Activated T-cell treated with anti-CD3 and anti-CD28 coated beads, Interleukin-2, amount 50 U/mL, for 1 hour (primary cell): Measurements from ENCODE around the gene CKS1B.

Experiments
- DNase-seq: peaks from one replicate; pipeline ENCODE4 v3.0.0-alpha.2; 2020

Gene CKS1B

DNA sequence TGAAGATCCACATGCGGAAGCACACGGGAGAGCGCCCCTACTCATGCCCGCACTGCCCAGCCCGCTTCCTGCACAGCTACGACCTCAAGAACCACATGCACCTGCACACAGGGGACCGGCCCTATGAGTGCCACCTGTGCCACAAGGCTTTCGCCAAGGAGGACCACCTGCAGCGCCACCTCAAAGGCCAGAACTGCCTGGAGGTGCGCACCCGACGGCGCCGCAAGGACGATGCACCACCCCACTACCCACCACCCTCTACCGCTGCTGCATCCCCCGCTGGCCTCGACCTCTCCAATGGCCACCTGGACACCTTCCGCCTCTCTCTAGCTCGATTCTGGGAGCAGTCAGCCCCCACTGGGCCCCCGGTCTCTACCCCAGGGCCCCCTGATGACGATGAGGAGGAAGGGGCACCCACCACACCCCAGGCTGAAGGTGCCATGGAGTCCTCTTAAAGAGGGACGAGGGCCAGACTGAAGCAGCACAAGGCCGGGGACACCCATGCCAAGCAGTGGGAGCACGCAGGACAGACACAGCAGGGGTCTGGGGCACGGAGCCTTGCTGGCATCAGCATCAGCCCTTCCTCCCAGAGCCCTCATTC lies 41.9 kb downstream of the CKS1B start:
- DNase-seq: no peak

GRCh38 chr1:155017041-155017945 lies 42.8 kb downstream of the CKS1B start:
- peak; percentile 93 for DNase-seq

- no peak for DNase-seq
Measured at GRCh38 chr1:155017946-155018316, 43.5 kb downstream of the CKS1B start.

DNA sequence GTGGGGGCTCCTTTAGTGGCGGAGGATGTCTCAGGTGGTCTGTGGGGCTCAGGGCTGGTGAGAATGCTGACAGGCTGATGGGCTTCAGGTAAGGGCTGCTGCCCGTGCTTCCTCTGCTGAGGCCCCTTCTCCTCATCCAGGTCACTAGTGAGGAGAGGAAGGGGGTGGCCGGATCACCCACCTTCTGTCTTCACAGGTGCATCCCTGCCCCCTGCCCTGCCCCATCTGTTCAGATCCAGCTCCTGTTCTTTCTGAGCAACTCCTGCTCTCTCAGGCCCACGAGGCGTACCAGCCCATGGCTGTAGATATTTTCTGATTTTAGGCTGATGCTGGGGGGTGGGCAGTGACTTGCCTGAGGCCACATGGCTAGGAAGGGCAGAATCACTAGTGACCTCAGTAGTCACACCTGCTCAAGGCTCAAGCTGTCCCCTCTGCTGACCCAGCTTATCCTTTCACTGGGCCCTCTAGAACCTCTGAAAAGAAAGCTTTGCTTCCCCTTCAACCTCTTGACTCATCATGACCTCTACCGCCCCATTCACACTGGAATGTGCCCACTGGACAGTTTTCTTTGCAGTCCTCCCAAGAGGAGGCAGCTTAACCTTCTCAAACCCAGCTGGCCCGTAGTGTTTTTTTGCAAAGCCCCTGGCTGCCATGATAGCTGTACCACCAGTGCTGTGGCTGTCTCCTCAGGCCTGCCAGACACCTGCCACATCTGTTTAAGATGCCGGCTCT lies 44.3 kb downstream of the CKS1B start:
- DNase-seq: no peak

DNA sequence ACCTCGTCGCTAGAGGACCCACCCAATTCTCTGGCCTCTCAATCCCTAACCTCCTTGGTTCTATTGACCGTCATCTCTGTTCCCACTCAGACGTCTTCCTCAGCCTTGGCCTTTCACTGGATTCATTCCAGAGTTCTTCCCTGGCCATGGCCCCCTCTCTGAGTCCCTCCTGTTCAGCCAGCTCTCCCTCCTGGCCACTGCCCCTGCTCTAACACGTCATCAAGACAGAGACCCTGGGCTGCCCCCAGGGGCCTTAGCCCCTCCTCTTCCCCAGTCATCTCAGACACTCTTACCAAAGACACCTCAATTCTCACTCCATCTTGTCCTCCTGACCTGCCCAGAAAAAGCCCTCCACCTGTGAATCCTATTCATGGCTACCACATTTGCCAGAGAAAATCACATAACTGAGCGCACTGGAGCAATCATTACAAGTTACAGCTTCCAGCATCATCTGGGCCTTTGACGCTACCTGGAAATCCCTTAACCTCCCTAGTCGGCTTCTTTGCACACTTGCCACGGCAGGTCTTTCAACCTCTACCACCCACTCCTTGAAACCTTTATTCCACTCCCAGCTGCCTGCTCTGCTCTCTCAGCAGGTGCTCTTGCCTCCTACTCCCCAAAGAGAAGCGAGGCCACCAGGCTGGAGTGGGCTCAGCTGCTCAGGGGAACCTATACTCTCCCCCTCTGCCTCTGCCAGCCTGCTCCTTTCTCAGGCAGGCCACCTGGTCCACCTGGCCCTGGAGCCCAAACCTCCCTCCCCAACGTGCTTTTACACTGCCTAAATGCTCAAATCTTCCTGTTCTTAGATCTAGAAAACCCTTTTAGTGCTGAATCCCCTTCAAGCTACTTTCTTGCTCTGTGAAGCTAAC lies 45.1 kb downstream of the CKS1B start:
- DNase-seq: no peak

GRCh38 chr1:155022136-155022926 lies 47.9 kb downstream of the CKS1B start:
- no peak for DNase-seq

DNA sequence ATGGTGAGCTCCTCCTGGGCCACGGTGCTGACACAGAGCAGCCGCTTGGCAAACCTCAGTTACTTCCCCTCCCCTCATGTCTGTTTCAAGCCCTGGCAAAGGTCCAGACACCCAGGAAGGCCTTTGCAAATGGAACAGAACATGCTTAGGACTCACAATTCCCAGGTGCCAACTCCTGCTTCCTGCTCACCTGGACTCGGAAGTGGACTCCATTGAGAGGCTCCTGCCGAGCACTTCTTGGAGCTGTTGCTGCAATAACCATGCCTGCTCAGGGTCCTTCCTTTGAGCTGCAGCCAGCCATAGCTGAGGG lies 48.4 kb downstream of the CKS1B start:
- no peak for DNase-seq

- no peak for DNase-seq
Measured at GRCh38 chr1:155023627-155024026, 49.1 kb downstream of the CKS1B start.

- DNase-seq: no peak
Measured at GRCh38 chr1:155024315-155024714, 49.8 kb downstream of the CKS1B start.

DNA sequence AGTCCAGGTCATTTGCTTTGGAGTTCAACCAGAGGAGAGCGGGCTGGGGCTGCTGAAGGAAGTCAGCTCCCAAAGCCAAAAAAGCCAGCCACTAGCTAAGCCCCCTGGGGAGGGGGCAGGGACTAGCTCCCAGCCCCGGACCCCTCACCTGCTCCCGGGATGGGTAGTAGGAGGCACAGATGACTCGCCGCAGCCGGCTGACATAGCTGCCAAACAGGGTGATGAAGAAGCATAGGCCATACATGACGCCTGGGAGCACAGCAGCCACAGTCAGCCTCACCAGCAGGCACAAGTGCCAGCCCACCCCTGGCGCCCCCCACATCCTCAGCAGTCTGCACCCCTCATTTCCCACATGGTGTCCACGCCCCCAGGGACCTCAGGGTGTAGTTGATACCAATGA lies 51.7 kb downstream of the CKS1B start:
- no peak for DNase-seq

- DNase-seq: no peak
Measured at GRCh38 chr1:155026588-155026987, 52.1 kb downstream of the CKS1B start.
